GM18873 (cell line): ENCODE results near the gene KCNK10.
A peak's percentile ranks its signal among the peaks of the same experiment; 100 is the strongest.

ENCODE experiments used
- ATAC-seq: cut with Tn5 transposase; IDR thresholded peaks from one replicate; pipeline ENCODE4 v1.9.1; 2021; ENCODE audit warnings: mild to moderate bottlenecking, moderate library complexity, moderate number of reproducible peaks; ENCODE audit not compliant: unreplicated experiment, low FRiP score

The KCNK10 gene

DNA sequence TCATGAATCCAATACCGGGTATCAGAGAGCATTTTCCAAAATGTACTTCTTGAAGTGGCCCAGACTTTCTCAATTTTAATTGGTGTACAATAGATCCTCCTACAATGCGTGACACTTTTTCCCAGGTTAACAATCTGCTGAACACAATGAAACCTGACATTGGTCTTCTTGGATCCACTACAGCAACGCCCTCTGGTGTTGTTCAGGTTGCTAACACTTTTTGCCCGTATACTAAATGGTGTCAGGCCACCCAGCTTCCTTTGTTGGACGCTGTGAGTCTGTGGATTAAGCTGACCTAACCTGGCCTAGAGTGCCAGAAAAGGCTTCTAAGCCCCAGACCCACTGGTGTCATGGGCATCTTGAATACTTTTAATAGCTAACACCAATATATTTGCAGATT lies 89.2 kb downstream of the KCNK10 start:
- ATAC-seq: no peak

GRCh38 chr14:88232771-88233170 lies 90.3 kb downstream of the KCNK10 start:
- ATAC-seq: no peak

DNA sequence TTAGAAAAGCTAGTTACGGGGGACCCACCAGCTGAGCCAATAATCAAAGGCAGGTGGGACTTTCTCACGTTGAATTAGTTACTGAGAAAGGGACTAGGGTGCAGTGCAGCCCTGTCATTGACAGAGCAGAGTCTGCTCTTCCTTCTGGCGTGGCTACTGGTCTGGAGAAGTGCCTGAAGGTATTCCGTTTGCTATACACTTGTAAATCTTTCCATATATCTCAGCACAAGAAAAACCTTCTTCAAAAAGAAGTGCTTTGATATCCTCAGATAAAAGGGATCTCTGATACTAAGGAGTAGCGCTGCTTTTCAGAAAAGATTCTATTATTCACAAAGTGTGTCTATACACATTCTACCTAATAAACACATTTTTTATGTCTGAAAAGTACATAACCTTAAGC lies 91.5 kb downstream of the KCNK10 start:
- no peak for ATAC-seq

GRCh38 chr14:88229428-88229827 lies 93.6 kb downstream of the KCNK10 start:
- no peak for ATAC-seq

- ATAC-seq: no peak
These were observed 94.4 kb downstream of the KCNK10 start for GRCh38 chr14:88228522-88229236.

DNA sequence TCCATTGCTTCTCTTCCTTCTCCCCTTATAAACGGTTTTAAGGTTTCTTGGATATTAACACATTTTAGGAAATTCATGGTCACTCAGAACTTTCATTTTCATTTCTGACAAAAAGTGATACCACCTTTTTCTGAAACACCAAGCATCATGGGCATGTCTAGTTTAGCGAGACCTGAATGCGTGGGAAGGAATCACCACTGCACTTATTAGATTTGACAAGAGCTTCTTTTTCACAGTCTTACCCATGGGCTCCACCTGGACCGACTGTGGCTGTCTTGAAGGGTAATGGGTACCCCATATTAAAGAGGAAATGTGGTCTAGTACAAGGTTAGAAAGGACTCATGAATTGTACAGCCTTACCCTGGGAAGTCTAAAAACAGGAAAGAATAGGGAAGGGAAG lies 95.4 kb downstream of the KCNK10 start:
- no peak for ATAC-seq

- ATAC-seq: no peak
These were observed 97.3 kb downstream of the KCNK10 start for GRCh38 chr14:88225721-88226120.

DNA sequence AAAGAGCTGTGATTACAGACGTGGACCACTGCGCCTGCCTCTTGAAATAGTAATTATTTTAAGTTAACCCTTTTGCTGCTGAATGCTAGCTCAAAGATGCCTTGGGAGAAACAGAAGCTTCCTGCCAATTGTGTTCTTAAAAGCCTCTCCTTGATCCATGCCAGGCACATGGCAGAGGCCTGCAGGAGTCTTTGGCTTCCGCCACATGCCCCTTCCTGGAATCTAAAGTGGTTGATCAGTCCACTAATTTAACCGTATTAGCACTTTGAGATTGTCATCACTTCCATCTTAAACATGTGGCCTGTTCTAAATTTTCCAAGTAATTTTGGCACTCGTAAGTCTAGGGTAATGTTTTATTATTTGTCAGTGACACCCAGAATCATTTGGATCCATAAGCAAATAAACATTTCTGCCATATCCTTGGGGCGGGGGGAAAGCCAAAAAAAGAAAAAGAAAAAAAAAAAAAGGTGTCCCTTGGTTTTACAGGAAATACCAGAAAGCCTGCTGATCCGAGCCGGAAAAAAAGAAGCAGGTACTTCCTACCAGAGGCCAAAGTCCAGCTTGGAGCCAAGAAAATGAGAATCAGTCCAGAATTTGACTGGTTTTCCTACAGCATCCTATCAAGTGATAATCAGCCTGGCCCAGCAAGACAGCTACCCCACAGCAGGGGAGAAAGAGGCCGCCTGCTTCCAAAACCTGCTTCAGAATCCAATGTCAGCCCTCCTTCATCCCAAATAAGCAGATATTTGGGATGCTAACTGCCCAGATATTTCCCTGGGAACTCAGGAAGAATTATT lies 104.8 kb downstream of the KCNK10 start:
- ATAC-seq: no peak

GRCh38 chr14:88212691-88213090 lies 110.4 kb downstream of the KCNK10 start:
- no peak for ATAC-seq

GRCh38 chr14:88210426-88210825 lies 112.6 kb downstream of the KCNK10 start:
- no peak for ATAC-seq

DNA sequence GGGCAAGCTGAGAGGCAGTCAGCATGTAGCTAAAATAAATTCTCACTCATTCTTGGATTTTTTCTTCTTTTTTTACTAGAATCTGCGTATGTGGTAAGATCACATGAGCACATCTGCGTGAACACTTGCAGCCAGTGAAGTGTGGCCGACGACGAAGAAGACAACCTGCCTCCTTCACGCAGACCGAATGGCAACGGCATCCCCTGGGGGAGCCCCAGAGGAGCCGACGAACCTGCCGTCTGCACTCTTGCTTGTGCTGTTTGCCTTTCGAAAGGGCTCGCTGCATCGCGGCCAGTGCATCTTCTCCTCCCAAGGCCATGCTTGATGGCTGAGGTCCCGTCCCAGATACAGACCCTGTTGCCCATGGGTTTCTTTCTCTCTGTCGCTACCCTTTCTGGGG lies 113.8 kb downstream of the KCNK10 start:
- ATAC-seq: no peak

DNA sequence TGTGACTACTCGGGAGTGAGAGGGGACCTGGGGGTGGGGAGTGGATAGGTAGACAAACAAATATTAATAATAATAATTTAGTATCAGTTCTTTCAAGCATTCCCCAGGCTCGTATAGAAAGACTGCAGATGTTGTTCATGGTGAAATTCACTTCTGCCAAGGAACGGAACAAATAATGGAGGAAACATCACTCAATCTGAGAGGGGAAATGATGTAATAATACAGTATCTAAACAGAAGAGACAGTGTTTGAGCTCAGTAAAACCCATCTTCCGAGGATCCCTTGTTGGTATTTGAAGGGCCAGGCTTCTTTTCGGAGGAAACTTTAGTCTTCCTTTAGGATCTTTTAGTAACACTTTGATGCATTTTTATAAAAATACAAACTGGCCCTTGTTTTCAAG lies 114.2 kb downstream of the KCNK10 start:
- no peak for ATAC-seq

DNA sequence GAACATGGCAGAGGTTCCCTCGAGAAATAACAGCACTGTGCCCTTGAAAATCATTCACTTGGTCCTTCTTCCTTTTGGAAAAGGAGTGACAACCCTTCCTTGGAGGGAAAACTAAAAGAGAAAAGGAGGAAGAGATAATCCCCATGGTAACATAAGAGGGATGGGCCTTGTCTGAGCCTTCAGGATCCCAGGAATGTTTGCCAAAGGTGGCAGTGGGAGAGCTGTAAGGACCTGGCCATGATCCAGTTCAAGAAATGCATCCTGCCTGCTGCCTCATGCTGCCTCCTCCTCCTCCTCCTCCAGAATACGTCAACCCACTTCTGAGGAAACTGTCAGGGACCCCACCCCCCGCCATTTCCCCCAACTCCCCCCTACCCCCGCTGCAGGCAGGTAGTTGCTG lies 118.8 kb downstream of the KCNK10 start:
- no peak for ATAC-seq

GRCh38 chr14:88203291-88203690 lies 119.8 kb downstream of the KCNK10 start:
- no peak for ATAC-seq

GRCh38 chr14:88202286-88202685 lies 120.8 kb downstream of the KCNK10 start:
- no peak for ATAC-seq

DNA sequence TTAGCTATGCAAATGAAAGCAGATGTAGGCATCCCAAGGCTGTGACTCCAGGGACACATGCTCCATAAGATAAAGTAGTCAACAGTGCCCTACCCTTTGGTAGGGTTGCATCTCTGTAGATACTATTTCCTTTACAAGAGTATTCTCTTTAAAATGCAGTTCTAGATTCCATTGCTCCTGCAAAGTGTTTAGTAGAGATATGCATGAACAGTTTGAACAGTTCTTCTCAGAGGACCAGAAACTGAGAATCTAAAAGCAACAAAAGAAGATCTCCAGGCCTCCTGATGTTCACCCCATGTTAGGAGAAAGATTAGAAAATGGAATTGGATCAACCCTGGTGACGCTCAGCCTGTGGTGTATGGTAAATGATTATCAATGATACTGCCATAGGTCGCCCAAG lies 121.2 kb downstream of the KCNK10 start:
- ATAC-seq: no peak

- ATAC-seq: no peak
These were observed 123.2 kb downstream of the KCNK10 start for GRCh38 chr14:88199882-88200281.

DNA sequence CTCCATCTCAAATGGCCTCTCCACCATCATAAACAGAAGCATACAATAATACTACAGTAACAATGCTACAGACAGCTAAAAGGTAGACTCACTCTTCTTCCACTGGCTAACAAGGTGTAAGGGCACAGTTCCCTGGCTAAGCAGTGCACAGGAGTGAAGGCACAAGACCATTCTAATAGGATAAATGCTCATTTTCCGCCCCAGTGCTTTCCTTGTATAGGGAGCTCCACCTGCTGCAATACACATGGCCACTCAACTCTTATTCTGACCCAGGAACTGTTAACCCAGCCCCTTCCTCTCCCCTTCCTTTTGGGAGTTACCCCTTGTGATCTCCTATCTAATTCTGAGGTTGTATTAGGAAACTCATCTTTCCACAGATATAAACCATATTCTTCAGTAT lies 124.6 kb downstream of the KCNK10 start:
- ATAC-seq: no peak

DNA sequence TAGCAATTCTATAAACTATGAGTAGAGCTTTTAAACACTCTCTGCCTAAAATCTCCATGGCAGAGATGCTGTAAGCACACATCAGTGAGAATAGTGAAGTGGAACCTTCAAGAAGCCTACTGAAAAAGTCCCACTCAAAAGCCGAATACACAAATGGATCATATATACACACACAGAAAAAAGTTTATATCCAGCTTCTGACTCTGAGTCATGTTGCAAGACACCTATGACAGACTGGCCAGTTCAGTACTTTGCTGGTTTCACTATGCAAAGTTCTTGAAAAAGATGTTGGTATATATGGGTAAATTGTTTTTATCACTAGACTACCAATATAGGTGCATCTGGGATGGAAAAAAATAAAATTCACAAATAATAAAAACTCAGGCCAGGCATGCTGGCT lies 126.1 kb downstream of the KCNK10 start:
- ATAC-seq: peak; percentile 56

DNA sequence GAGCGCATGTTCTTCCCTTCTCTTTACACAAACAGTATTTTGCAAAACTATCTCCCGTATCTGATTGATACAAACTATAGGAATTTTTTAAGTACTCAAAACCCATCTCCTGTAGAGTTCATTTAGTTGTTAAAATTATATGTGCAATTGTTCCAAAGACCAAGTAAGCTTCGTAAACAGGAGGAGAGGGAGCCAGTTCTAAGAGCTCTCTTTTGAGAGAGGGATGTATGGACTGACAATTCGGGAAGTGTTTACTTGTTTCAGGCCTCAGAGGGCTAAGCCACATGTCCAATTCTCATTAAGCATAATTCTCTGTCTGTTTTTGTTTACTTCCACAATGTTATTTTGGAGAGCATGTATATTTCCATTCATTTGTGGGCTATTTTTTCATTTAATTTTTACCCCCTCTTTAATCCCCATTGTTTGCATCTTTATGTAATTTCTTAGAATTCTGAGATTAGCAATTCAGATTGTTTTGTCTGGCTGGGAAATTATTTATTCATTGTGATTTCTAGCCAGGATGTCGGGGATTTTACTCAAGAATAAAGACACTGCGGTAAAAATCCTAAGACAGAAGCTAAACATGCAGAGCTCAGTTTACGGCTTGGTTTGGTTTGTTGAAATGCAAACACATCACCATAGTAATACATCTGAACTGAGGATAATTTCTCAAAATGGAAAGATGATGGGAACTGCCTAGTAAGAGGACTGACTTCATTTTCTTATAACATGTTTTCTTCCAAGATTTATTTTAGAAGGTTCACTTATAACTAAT lies 126.8 kb downstream of the KCNK10 start:
- no peak for ATAC-seq

- no peak for ATAC-seq
These were observed 127.4 kb downstream of the KCNK10 start for GRCh38 chr14:88195676-88196075.
